SK-N-MC (cell line): ENCODE data around the gene CIB2.

Source experiments
- EZH2 ChIP-seq: fragments of 200-600 bp; sonication (generic); IDR thresholded peaks from one replicate; pipeline ENCODE4 v1.6.1; 2017; ENCODE audit warnings: antibody characterized with exemption
- POLR2AphosphoS5 ChIP-seq: IDR thresholded peaks from 2 replicates; pipeline ENCODE4 v1.6.1; 2012; ENCODE audit warnings: mild to moderate bottlenecking, low read depth, low read length, borderline replicate concordance

DNA sequence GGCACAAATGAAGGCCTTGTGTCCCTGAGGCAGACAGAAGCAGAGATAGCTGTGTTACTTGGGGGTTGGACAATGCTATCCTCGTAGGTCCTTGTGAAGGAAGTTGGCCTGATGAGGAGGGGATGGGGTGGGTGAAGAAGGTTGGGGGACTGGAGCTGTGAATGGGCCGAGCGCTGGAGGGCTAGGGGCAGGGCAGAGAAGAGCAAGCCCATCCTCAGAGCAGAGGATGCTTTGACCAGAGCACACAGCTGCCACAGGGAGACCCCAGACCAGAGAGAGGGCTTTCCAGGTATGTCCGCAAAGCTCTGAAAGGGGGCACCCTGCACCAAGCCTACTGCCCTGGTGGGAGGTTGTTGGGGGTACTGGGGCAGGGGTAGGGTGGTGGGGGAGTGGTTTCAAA lies 48.1 kb downstream of the CIB2 start:
- TF ChIP-seq POLR2AphosphoS5, result no peak
- no peak for TF ChIP-seq EZH2
